Naive B cell (primary cell): Measurements from ENCODE around the gene MITD1. TPM values are rescaled to one million over a fixed set of nuclear protein-coding genes. Genes with fewer than 3 reads are reported as not detected.

Experiments used
- ATAC-seq, 2 donors: fragments of 150-1000 bp; cut with Tn5 transposase; 2 replicates each; pipeline ENCODE4 v1.10.0; 2021; ENCODE audit warnings: low read depth in 2 of 2, mild to moderate bottlenecking in 2 of 2, moderate library complexity in 2 of 2
- DNase-seq: peaks from one replicate; pipeline ENCODE4 v3.0.0; 2022
- H3K27ac Mint-ChIP-seq, 6 donors: one replicate each; pipeline ENCODE4 v1.8.0; 2020 to 2022; ENCODE audit warnings: mild to moderate bottlenecking in 6 of 6, mixed read lengths in 6 of 6, moderate library complexity in 5 of 6, inconsistent platforms in 2 of 6
- H3K27me3 Mint-ChIP-seq, 3 donors: one replicate each; pipeline ENCODE4 v1.8.0; 2021 to 2022; ENCODE audit warnings: mixed read lengths in 3 of 3, mild to moderate bottlenecking in 1 of 3
- H3K36me3 Mint-ChIP-seq, 2 donors: one replicate each; pipeline ENCODE4 v1.8.0; 2020 to 2022; ENCODE audit warnings: mixed read lengths in 2 of 2, inconsistent platforms in 1 of 2, mild to moderate bottlenecking in 1 of 2
- H3K4me1 Mint-ChIP-seq, 3 donors: one replicate each; pipeline ENCODE4 v1.8.0; 2020 to 2022; ENCODE audit warnings: mixed read lengths in 3 of 3, inconsistent platforms in 1 of 3, mild to moderate bottlenecking in 1 of 3, moderate library complexity in 1 of 3
- H3K4me3 Mint-ChIP-seq, 8 donors: one replicate each; pipeline ENCODE4 v1.8.0; 2020 to 2022; ENCODE audit warnings: mild to moderate bottlenecking in 8 of 8, mixed read lengths in 8 of 8, moderate library complexity in 8 of 8, inconsistent platforms in 2 of 8
- H3K9me3 Mint-ChIP-seq, 7 donors: one replicate each; pipeline ENCODE4 v1.8.0; 2020 to 2022; ENCODE audit warnings: mixed read lengths in 7 of 7, mild to moderate bottlenecking in 5 of 7, inconsistent platforms in 2 of 7, moderate library complexity in 1 of 7
- polyA plus RNA-seq, 6 donors: library from polyadenylated mRNA; unstranded; fragments of 300-500 nt; fragmentation: Illumina TruSeq; gene quantifications; one replicate each; pipeline ENCODE4 v1.2.3, GENCODE V29; 2021; ENCODE audit warnings: low read depth in 6 of 6

MITD1 gene
- polyA plus RNA-seq, 6 donors from 2014 or later = 64.7 to 81.5 (median 67.7) TPM

DNA sequence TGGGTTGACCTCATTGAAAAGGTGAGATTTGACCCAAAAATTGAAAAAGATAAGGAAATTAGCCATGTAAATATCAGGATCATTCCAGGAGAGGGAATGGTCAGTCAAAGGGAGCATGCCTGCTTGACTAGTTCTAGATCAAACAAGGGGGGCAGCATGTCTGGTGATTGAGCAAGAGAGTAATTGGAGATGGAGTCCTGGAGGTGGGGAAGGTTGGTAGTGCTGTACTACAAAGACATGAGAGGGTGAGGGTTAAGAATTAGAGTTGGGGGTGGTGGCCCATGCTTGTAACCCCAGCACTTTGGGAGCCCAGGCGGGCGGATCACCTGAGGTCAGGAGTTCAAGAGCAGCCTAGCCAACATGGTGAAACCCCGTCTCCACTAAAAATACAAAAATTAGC, 2.2 kb upstream of the MITD1 start:
- H3K27ac Mint-ChIP-seq = peak overlapping the region in 1 of 6 donors; percentile 24
- no peaks in the 10 kb centered on the region for H3K27me3 Mint-ChIP-seq
- H3K4me3 Mint-ChIP-seq = peak overlapping the region in 5 of 8 donors; percentile 8 to 68 (median 17)
- peaks cover 31 to 60% (median 44%) of the 10 kb centered on the region in 3 donors for H3K4me1 Mint-ChIP-seq
- DNase-seq (no peak), ATAC-seq (no peak)
- peaks cover 2 to 6% of the 10 kb centered on the region in 2 donors for H3K36me3 Mint-ChIP-seq
- no peaks in the 10 kb centered on the region for H3K9me3 Mint-ChIP-seq

DNA sequence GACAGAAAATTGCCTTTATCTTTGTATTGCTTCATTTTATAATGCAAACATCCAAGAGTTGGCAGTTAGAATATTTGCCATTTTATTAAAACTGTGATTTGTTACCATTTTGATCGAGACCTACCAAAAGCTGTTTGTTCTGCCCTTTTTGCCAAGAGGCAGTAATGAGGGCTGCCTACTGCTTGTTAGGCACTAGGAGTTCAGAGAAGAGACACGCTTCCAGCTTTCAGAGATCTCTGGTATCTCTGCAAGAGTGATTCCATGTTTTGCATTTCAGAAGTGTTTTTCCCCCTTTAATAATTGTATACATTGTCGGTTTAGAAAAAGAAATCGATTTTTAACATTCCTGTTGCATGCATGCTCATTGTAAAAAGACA, 754 bp upstream of the MITD1 start:
- ATAC-seq (no peak), DNase-seq (no peak)
- H3K4me3 Mint-ChIP-seq = peak overlapping the region; percentile 96 to 100 (median 100)
- H3K36me3 Mint-ChIP-seq = peaks cover 0 to 6% of the 10 kb centered on the region in 2 donors
- peaks cover 39 to 72% (median 55%) of the 10 kb centered on the region in 3 donors for H3K4me1 Mint-ChIP-seq
- peak overlapping the region in 4 of 6 donors; percentile 97 to 100 (median 99) for H3K27ac Mint-ChIP-seq
- H3K27me3 Mint-ChIP-seq = no peaks in the 10 kb centered on the region
- no peaks in the 10 kb centered on the region for H3K9me3 Mint-ChIP-seq

DNA sequence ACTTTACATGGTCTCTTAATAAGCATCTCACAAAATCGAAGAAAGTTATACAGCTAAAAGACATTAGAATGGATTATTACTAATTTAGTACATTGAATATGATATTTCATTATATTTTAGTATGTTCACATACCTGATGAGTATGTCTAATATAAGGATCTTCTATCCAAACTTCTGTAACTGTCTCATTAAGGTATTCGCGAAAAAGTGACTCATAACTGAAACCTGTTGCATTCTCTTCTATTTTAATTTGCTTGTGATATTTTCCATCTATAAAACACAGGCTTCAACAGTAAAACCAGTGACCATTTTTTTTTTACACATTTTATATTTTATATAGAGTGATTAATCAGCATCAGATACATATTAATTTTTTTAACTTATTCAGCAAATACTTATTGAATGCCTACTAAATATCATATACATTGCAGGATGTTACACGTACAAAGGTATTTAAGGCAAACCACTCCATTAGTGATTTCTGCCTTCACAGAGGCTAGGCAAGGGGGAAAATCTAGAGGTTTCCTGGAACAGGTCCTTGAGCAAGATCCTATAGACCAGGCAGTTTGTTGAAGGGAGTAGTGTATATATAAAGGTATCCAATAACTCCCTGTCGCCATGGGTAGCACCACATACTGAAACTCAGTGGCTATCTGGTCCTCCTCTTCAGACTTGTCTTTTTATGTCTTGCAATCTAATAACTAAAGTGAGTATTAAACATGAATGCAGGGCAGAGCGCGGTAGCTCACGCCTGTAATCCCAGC, 9.3 kb downstream of the MITD1 start:
- H3K4me3 Mint-ChIP-seq = no peak overlapping the region
- ATAC-seq (no peak), DNase-seq (no peak)
- H3K36me3 Mint-ChIP-seq = peaks cover 0 to 4% of the 10 kb centered on the region in 2 donors
- H3K4me1 Mint-ChIP-seq = peaks cover 10 to 26% (median 20%) of the 10 kb centered on the region in 3 donors
- H3K27me3 Mint-ChIP-seq = no peaks in the 10 kb centered on the region
- peak overlapping the region in 3 of 6 donors; percentile 9 to 63 (median 21) for H3K27ac Mint-ChIP-seq
- no peaks in the 10 kb centered on the region for H3K9me3 Mint-ChIP-seq

DNA sequence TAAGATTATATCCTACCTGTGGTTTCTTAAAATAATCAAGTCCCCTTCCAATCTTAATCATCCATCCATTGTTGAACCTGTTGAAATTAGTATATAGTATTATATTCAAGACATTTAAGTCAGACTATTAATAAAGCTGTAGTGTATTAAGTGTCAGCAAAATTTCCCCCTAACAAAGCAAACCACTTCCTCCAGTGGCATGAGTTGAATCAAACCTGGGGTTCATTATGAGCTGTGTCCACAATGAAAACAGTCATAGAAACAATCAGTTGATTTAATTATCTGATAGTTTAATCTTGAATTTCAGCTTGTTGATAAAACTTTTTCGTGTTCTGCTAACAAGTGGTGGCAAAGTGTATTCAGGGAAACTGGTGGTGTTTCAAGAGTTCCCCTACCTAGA, 11.3 kb downstream of the MITD1 start:
- peak overlapping the region in 4 of 6 donors; percentile 12 to 73 (median 32) for H3K27ac Mint-ChIP-seq
- peaks cover 0 to 7% of the 10 kb centered on the region in 2 donors for H3K36me3 Mint-ChIP-seq

DNA sequence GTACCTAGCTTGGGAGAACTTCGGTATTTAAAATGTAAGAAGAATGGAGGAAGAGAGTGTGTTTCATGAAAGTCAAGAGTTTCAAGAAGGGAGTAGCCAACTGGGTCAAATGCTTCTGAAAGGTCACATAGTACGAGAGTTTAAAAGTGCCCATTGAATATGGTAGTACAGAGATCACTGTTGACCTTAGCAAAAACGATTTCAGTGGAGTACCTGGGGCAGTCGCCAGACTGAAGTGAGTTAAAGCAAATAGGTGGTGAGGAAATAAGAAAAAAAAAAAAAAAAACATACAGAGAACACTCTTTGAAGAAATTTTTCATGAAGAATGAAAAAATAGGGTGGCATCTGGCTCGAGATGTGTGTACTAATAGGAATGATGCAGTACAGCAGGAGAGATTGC, 14.6 kb downstream of the MITD1 start:
- H3K4me1 Mint-ChIP-seq = peaks cover 0 to 2% (median 0%) of the 10 kb centered on the region in 3 donors
- no peaks in the 10 kb centered on the region for H3K9me3 Mint-ChIP-seq
- H3K27ac Mint-ChIP-seq = peak overlapping the region in 3 of 6 donors; percentile 12 to 86 (median 79)
- no peaks in the 10 kb centered on the region for H3K27me3 Mint-ChIP-seq
- H3K4me3 Mint-ChIP-seq = no peak overlapping the region
- ATAC-seq (no peak), DNase-seq (no peak)
- H3K36me3 Mint-ChIP-seq = peaks cover 0 to 9% of the 10 kb centered on the region in 2 donors

More for the DNA sequence above, 11.3 kb downstream of the MITD1 start:
- Mint-ChIP-seq H3K4me1 (peaks cover 4 to 6% (median 5%) of the 10 kb centered on the region in 3 donors), H3K27me3 (no peaks in the 10 kb centered on the region), H3K4me3 (no peak overlapping the region), H3K9me3 (no peaks in the 10 kb centered on the region)
- DNase-seq (no peak), ATAC-seq (no peak)

DNA sequence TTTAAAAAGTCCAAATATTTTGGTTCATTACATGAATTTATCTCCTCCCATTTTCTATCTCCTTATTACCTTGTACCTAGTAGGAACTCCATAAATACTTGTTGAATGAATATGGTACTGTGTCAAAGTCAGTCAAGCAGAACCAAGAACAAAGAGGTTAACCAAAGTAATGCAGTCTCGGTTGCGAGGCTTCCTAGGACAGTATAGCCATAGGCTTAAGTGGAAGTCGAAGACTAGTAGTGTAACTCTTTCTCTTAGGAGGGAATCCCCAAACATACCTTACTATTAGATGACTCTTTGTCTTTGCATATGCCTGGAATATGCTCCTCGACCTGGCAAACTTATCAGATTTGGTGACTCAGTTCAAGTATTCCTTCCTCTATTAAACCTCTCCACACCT, 21.3 kb downstream of the MITD1 start:
- H3K27me3 Mint-ChIP-seq = no peaks in the 10 kb centered on the region
- peak overlapping the region in 5 of 6 donors; percentile 87 to 98 (median 95) for H3K27ac Mint-ChIP-seq
- DNase-seq = no peak
- peaks cover 37 to 44% (median 44%) of the 10 kb centered on the region in 3 donors for H3K4me1 Mint-ChIP-seq
- H3K4me3 Mint-ChIP-seq = peak overlapping the region in 1 of 8 donors; percentile 52
- H3K36me3 Mint-ChIP-seq = peaks cover 7 to 27% of the 10 kb centered on the region in 2 donors
- ATAC-seq = no peak
- H3K9me3 Mint-ChIP-seq = no peaks in the 10 kb centered on the region

DNA sequence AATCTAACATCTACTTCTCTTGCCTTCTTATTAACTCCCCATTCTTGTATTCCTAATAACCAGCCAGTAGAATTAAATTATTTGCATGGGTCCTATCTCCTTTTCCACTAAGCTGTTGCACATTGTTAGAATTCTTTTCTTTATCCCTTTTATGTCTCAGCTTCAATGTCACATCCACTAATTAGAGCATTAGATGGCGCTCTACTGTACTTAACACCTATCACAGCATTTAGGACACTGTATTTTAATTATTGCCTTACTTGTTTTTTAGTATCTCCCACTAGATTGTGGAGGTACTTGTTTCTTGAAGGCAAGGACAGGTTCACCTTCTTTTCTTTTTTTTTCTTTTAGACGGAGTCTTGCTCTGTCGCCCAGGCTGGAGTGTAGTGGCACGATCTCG, 22.3 kb downstream of the MITD1 start:
- no peaks in the 10 kb centered on the region for H3K27me3 Mint-ChIP-seq
- DNase-seq (no peak), ATAC-seq (no peak)
- peak overlapping the region in 4 of 6 donors; percentile 51 to 96 (median 74) for H3K27ac Mint-ChIP-seq
- H3K4me3 Mint-ChIP-seq = peak overlapping the region in 1 of 8 donors; percentile 68
- H3K4me1 Mint-ChIP-seq = peaks cover 45 to 53% (median 52%) of the 10 kb centered on the region in 3 donors
- H3K9me3 Mint-ChIP-seq = no peaks in the 10 kb centered on the region
- peaks cover 5 to 27% of the 10 kb centered on the region in 2 donors for H3K36me3 Mint-ChIP-seq

DNA sequence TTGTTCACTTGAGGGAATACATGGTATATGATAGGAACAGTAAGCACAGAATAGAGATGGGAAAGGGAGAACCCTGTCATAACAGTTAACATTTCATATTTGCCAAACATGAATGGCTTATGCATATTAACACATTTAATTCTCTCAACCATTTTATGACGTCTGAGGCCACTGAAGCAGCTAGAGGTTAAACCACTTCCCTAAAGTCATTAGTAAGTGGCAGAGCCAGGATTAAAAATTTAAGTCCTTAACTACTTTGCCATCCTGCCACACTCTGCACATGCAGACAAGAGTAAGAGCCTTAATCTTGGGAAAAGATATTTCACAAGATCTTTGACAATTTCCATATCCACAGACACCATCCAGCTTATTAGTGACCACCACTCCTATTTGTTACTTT, 24.0 kb downstream of the MITD1 start:
- ATAC-seq = peak; percentile 26 to 36
- Mint-ChIP-seq H3K36me3 (peaks cover 5 to 27% of the 10 kb centered on the region in 2 donors), H3K27me3 (no peaks in the 10 kb centered on the region), H3K27ac (peak overlapping the region in 2 of 6 donors; percentile 93 to 96), H3K4me3 (peak overlapping the region in 4 of 8 donors; percentile 18 to 92 (median 79)), H3K4me1 (peaks cover 45 to 53% (median 50%) of the 10 kb centered on the region in 3 donors), H3K9me3 (no peaks in the 10 kb centered on the region)
- DNase-seq = peak; percentile 68

DNA sequence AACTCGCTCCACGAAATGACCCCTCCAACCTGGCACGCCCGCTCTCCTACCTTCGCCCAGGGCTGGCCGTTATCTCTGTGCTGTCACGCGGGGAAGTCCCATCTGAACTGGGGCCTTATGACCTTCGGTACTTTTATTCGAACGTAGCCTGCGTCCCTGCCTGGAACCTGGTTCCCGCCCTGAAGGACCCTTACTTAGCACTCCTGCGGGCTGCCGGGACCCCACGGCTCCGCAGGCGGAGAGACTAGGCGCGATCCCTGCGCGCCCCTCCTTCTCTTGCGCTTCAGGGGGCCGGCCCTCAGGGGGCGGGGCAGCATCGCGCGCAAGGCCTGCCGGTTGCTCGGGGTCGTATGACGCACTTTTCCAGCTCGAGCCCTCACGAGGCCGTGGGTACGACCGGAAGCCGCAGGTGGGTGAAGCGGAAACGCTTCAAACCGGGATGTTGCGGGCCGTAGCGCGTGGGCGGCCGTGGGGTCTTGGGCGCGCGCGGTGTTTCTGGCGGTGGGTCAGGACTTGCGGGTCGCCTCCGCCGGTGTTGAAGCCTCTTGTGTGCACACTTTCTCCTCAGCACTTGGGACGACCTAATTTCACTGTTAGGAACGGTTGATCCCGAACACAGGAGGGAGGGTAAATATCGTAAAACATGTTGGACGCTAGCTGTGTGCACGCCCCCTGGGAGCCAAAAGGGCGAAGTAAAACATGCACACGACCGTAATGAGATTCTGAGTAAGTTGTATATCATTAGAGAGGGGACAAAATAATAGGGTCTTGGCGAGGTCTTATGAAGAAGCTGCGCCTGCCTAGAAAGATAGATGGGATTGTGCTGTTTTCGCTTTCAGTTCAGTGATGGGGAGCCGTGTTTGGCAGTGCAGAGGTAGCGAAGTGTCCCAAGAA, 26.0 kb downstream of the MITD1 start, which contains the start of the genes LIPT1 and TSGA10:
TSS of gene LIPT1 (plus strand) at position 325 of the 894 bp plus-strand sequence. CDS start 6,991 bp downstream, outside the sequence.
TSS of gene TSGA10 (minus strand) at position 300 of the 894 bp plus-strand sequence. CDS start 45,503 bp downstream, outside the sequence.
- ATAC-seq (peak; percentile 81 to 83), DNase-seq (peak; percentile 96)
- Mint-ChIP-seq H3K27me3 (no peaks in the 10 kb centered on the region), H3K36me3 (peaks cover 5 to 27% of the 10 kb centered on the region in 2 donors), H3K9me3 (no peaks in the 10 kb centered on the region), H3K4me1 (peaks cover 45 to 53% (median 50%) of the 10 kb centered on the region in 3 donors), H3K4me3 (peak within 1 kb of the TSS in 5 of 8 donors; percentile 92 to 100 (median 95)), H3K27ac (peak within 1 kb of the TSS in 2 of 6 donors; percentile 93 to 96)

DNA sequence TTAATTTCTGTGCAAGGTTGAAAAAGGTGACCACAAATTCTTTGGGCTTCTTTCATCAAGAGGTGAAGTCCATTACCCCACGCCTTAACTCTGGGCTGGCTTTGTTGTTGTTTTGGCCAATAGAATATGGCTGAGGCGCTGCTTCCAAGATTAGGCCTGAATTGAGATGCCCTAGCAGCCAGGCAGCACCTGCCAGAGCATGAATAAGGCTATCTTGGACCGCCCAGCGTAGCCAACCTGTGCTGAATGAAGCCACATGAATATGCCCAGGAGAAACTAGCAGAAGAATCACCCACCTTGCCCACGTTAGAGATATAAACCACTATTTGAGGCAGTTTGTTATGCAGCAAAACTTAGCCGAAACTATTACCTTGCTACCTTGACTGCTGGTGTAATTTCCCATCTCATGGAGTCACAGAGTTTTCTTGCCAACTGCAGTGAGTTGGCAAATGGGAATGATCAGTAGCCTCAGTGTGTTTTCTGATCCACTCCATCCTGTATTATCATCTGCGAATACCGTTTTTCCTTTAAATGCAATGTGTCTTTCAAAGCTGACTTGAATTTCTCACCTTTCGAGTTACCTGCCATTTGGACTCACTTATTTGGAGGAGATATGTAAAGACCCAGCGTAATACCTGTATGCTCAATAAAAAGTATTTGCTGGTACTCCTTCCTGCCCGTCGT, 26.8 kb downstream of the MITD1 start:
- Mint-ChIP-seq H3K27me3 (no peaks in the 10 kb centered on the region), H3K9me3 (no peaks in the 10 kb centered on the region), H3K4me3 (peak overlapping the region in 5 of 8 donors; percentile 92 to 100 (median 95)), H3K36me3 (peaks cover 0 to 19% of the 10 kb centered on the region in 2 donors), H3K27ac (peak overlapping the region in 2 of 6 donors; percentile 93 to 96), H3K4me1 (peaks cover 38 to 44% (median 44%) of the 10 kb centered on the region in 3 donors)
- no peak for DNase-seq
- ATAC-seq = no peak

DNA sequence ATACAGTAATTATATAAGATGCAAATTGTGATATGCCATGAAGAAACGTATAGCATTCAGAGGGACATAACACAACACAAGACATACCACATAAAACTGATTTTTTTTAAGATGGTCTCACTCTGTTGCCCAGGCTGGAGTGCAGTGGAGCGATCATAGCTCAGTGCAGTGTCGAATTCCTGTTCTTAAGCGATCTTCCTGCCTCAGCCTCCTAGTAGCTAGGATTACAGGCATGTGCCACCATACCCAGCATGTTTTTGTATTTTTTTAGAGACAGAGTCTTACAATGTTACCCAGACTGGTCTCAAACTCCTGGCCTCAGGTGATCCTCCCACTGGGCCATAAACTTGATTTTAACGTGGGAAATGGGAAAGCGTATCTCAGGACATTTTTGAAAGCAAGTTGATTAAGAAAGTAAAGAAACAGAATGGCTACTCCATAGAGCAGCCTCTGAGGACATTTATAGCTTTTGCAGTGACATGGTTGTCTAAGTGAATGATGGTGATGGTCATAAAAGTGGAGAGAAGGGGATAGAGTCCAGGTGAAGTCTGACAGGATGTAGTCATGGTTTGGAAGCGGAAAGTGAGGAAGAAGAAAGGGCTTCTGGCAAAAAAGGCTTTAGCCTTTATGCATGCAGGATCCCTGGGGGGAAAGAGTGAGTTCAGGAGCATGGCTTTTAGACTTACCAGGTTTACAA, 28.5 kb downstream of the MITD1 start:
- H3K4me1 Mint-ChIP-seq = peaks cover 30 to 37% (median 35%) of the 10 kb centered on the region in 3 donors
- no peak for ATAC-seq
- H3K9me3 Mint-ChIP-seq = no peaks in the 10 kb centered on the region

DNA sequence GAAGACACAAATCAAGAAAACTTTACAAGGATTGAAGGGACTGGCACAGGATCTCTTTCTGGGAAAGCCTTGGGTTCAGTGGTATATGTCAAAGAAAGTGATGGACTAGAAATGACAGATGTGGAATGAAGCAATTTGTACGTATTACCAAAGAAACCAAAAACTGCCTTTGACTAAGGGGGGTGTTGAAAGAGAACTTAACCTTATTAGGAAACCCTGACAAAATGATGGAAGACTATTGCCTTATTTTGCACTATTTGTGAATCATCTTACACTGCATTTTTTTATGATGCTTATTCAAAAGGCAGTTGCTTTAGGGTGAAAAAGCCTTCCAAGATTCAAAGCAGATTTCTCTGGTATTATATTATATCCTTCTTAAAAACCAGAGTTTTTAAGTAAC, 30.2 kb downstream of the MITD1 start:
- H3K4me3 Mint-ChIP-seq = peak overlapping the region in 1 of 8 donors; percentile 26
- ATAC-seq (no peak), DNase-seq (no peak)
- no peaks in the 10 kb centered on the region for H3K27me3 Mint-ChIP-seq
- H3K36me3 Mint-ChIP-seq = peaks cover 0 to 8% of the 10 kb centered on the region in 2 donors
- H3K4me1 Mint-ChIP-seq = peaks cover 16 to 20% (median 18%) of the 10 kb centered on the region in 3 donors
- H3K9me3 Mint-ChIP-seq = no peaks in the 10 kb centered on the region
- H3K27ac Mint-ChIP-seq = no peak overlapping the region

More for the DNA sequence above, 28.5 kb downstream of the MITD1 start:
- Mint-ChIP-seq H3K27ac (no peak overlapping the region), H3K27me3 (no peaks in the 10 kb centered on the region), H3K36me3 (peaks cover 0 to 12% of the 10 kb centered on the region in 2 donors), H3K4me3 (peak overlapping the region in 1 of 8 donors; percentile 10)
- no peak for DNase-seq
